PFSK-1 (cell line): ENCODE results near the gene PA2G4.

ENCODE experiments used
- POLR2AphosphoS5 ChIP-seq: IDR thresholded peaks from 2 replicates; pipeline ENCODE4 v1.6.1; 2012; ENCODE audit warnings: low read depth, mild to moderate bottlenecking, control low read depth, low read length, moderate library complexity
- TAF1 ChIP-seq: IDR thresholded peaks from 2 replicates; pipeline ENCODE4 v1.6.1; 2012; ENCODE audit warnings: low read length, control low read depth, borderline replicate concordance; ENCODE audit not compliant: insufficient read depth

DNA sequence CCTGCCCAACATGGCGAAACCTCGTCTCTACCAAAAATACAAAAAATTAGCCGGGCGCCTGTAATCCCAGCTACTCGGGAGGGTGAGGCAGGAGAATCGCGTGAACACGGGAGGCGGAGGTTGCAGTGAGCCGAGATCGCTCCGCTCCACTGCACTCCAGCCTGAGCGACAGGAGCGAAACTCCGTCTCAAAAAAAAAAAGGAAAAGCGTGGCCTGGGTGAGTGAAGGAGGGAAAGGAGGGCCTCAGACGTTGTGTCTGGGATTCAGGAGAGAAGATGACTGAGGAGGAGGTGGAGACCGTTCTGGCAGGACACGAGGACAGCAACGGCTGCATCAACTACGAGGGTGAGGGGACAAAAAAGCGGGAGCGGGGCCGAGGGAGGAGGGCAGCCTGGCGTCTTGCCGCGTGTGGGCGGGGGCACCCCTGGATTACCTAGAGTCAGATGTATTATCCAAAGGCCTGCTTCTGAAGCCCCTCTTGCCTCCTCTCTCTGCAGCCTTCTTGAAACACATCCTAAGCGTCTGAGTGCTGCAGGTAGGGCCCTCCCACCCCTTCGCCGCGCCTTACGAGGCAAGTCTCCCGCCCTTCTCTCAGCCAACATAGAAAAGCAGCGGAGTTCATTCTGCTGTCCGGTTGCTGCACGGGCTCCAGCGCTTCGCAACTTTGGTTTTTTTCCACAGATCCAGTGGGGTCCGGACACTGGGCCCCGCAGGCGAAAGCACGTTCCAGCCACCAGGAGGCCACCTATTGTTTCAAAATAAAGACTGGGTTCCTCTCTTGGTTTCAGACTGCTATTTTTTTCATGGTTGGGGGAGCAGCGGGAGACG lies 53.1 kb downstream of the PA2G4 start:
- TF ChIP-seq POLR2AphosphoS5 = peak; percentile 70
- TF ChIP-seq TAF1 = peak; percentile 56; the same call in 1 of the 2 replicates
